ENCODE data around the gene PLAGL1.
"Not testable (repeated sequence)": the region's sequence is repeated elsewhere in the genome, so short reads cannot be mapped to it uniquely, and the experiment has no call there.

The PLAGL1 gene

GRCh38 chr6:143937668-143937970, 70.4 kb downstream of the PLAGL1 start:
- DNase-seq (ENCODE audit: low read depth) = no peak

- no peak for DNase-seq (ENCODE audit: low read depth)
These were observed 71.0 kb downstream of the PLAGL1 start for GRCh38 chr6:143936778-143937667.

GRCh38 chr6:143936347-143936746, 71.7 kb downstream of the PLAGL1 start:
- no peak for DNase-seq (ENCODE audit: low read depth)

- no peak for DNase-seq (ENCODE audit: low read depth)
These were observed 73.2 kb downstream of the PLAGL1 start for GRCh38 chr6:143934867-143935266.

- DNase-seq (ENCODE audit: low read depth) = no peak
These were observed 73.7 kb downstream of the PLAGL1 start for GRCh38 chr6:143934331-143934730.

- DNase-seq (ENCODE audit: low read depth) = no peak
These were observed 78.1 kb downstream of the PLAGL1 start for GRCh38 chr6:143929975-143930374.

GRCh38 chr6:143928853-143929252, 79.2 kb downstream of the PLAGL1 start:
- no peak for DNase-seq (ENCODE audit: low read depth)

GRCh38 chr6:143917026-143917425, 91.0 kb downstream of the PLAGL1 start:
- not testable (repeated sequence) for DNase-seq (ENCODE audit: low read depth)

GRCh38 chr6:143912671-143913070, 95.4 kb downstream of the PLAGL1 start:
- DNase-seq (ENCODE audit: low read depth) = no peak

- DNase-seq (ENCODE audit: low read depth) = no peak
These were observed 97.0 kb downstream of the PLAGL1 start for GRCh38 chr6:143911028-143911427.

GRCh38 chr6:143902827-143903226, 105.2 kb downstream of the PLAGL1 start:
- DNase-seq (ENCODE audit: low read depth) = no peak

- no peak for DNase-seq (ENCODE audit: low read depth)
These were observed 105.9 kb downstream of the PLAGL1 start for GRCh38 chr6:143901885-143902750.

- DNase-seq (ENCODE audit: low read depth) = no peak
These were observed 107.7 kb downstream of the PLAGL1 start for GRCh38 chr6:143900358-143900757.

GRCh38 chr6:143896126-143896860, 111.8 kb downstream of the PLAGL1 start:
- DNase-seq (ENCODE audit: low read depth) = no peak

- DNase-seq (ENCODE audit: low read depth) = no peak
These were observed 113.4 kb downstream of the PLAGL1 start for GRCh38 chr6:143894655-143895054.

All from stimulated activated CD8-positive, alpha-beta memory T cell treated with anti-CD3 and anti-CD28 coated beads, Interleukin-12 subunit alpha, Interleukin-12 subunit beta, amount 100 ng/mL, for 1 hour (primary cell).